Tongue (tissue), 2 donors: Measurements from ENCODE around the gene ITPK1. TPM values are rescaled to one million over a fixed set of nuclear protein-coding genes. Genes with fewer than 3 reads are reported as not detected.
A peak's percentile ranks its signal among the peaks of the same experiment; 100 is the strongest.

Experiments
- DNase-seq: peaks from one replicate; pipeline ENCODE4 v3.0.0-alpha.2; 2015
- total RNA-seq: library from RNA; depleted of rRNA; stranded (reverse); fragments of >200 nt; gene quantifications from one replicate; pipeline ENCODE4 v1.2.3, GENCODE V29; 2014

Gene ITPK1
- total RNA-seq, 1 donor from 2014 or later: 15.6 TPM

- no peak for DNase-seq
Observed at GRCh38 chr14:92951261-92951660, 164.5 kb downstream of the ITPK1 start.

- no peak for DNase-seq
Observed at GRCh38 chr14:92950773-92951172, 165.0 kb downstream of the ITPK1 start.

GRCh38 chr14:92950193-92950540 is 165.6 kb downstream of the ITPK1 start:
- DNase-seq: no peak

- no peak for DNase-seq
Observed at GRCh38 chr14:92949496-92950192, 166.1 kb downstream of the ITPK1 start.

- DNase-seq: no peak
Observed at GRCh38 chr14:92948647-92949046, 167.1 kb downstream of the ITPK1 start.

- DNase-seq: no peak
Observed at GRCh38 chr14:92946847-92947545, 168.7 kb downstream of the ITPK1 start.

- peak; percentile 45 for DNase-seq
Observed at GRCh38 chr14:92945959-92946846, 169.5 kb downstream of the ITPK1 start.

GRCh38 chr14:92945544-92945943 is 170.2 kb downstream of the ITPK1 start:
- DNase-seq: no peak

- no peak for DNase-seq
Observed at GRCh38 chr14:92944976-92945375, 170.7 kb downstream of the ITPK1 start.

- no peak for DNase-seq
Observed at GRCh38 chr14:92943855-92944570, 171.7 kb downstream of the ITPK1 start.

- DNase-seq: no peak
Observed at GRCh38 chr14:92942976-92943710, 172.6 kb downstream of the ITPK1 start.

GRCh38 chr14:92942576-92942975 is 173.1 kb downstream of the ITPK1 start:
- no peak for DNase-seq

- no peak for DNase-seq
Observed at GRCh38 chr14:92942136-92942535, 173.6 kb downstream of the ITPK1 start.

- DNase-seq: no peak
Observed at GRCh38 chr14:92941531-92941930, 174.2 kb downstream of the ITPK1 start.

- DNase-seq: no peak
Observed at GRCh38 chr14:92940543-92940942, 175.2 kb downstream of the ITPK1 start.

- DNase-seq: no peak
Observed at GRCh38 chr14:92939699-92940098, 176.0 kb downstream of the ITPK1 start.

GRCh38 chr14:92938890-92939671 is 176.6 kb downstream of the ITPK1 start:
- no peak for DNase-seq

GRCh38 chr14:92938235-92938875 is 177.4 kb downstream of the ITPK1 start:
- DNase-seq: peak; percentile 55

- DNase-seq: no peak
Observed at GRCh38 chr14:92937051-92937937, 178.4 kb downstream of the ITPK1 start.
